HG02885 (cell line): ENCODE results near the gene TOGARAM1.
A peak's percentile ranks its signal among the peaks of the same experiment; 100 is the strongest.

ENCODE experiments used
- ATAC-seq: cut with Tn5 transposase; IDR thresholded peaks from one replicate; pipeline ENCODE4 v1.9.1; 2021; ENCODE audit warnings: mild to moderate bottlenecking; ENCODE audit not compliant: unreplicated experiment, poor library complexity

The TOGARAM1 gene

DNA sequence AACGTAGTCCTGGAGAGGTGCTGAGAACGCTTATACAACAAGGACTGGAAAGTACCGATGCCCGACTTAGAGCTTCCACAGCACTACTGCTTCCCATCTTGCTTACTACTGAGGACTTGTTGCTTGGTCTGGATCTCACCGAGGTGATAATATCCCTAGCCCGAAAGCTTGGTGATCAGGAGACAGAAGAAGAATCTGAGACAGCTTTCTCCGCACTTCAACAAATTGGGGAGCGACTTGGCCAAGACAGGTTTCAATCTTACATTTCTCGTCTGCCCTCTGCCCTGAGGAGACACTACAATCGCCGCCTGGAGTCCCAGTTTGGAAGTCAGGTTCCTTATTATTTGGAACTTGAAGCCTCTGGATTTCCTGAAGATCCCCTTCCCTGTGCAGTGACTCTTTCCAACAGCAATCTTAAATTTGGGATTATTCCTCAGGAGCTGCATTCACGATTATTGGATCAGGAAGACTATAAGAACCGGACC, 1.1 kb downstream of the TOGARAM1 start:
- no peak for ATAC-seq

- ATAC-seq, result no peak
Observed at GRCh38 chr14:44963775-44964380, 1.9 kb downstream of the TOGARAM1 start.

GRCh38 chr14:44966601-44967336, 4.8 kb downstream of the TOGARAM1 start:
- ATAC-seq, result no peak

GRCh38 chr14:44968714-44969113, 6.7 kb downstream of the TOGARAM1 start:
- ATAC-seq, result no peak

DNA sequence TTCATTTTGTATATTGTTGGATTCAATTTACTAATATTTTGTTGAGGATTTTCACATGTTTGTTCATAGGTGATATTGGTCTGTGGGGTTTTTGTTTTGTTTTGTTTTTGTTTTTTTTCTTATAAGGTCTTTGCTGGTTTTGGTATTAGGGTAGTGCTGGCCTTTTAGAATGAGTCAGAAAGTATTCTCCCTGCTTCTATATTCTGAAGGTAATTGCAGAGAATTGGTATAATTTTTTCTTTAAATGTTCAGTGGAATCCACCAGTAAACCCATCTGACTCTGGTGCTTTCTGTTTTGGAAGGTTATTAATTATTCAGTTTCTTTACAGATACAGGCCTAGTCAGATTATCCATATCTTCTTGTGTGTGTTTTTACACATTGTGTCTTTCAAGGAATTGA, 8.9 kb downstream of the TOGARAM1 start:
- no peak for ATAC-seq

DNA sequence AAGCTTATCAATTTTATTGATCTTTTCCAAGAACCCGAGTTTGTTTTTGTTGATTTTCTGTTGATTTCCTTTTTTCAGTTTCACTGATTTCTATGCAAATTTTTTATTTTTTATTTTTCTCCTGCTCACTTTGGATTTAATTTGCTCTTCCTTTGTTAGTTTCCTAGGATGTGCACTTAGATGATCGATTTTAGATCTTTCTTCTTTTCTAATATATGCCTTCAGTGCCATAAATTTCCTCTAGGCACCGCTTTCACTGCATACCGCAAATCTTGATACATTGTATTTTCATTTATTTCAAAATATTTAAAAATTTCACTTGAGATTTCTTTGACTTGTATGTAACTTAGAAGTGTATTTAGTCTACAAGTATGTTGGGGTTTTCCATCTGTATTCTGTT, 9.5 kb downstream of the TOGARAM1 start:
- ATAC-seq, result no peak

DNA sequence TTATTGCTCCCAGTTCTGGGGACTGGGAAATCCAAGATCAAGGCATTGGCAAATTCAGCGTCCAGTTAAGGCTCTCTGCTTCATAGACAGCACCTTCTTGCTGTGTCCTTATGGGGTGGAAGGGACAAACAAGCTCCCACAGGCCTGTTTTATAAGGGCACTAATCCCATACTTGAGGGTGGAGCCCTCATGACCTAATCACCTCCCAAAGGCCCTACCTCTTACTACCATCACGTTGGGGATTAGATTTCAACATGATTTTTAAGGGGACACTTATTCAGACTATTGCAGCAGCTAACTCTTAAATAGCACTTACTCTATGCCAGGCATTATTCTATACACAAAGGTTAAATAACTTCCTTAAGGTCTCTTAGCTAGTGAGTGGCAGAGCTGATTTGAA, 17.3 kb downstream of the TOGARAM1 start:
- no peak for ATAC-seq

- ATAC-seq, result no peak
Observed at GRCh38 chr14:44979740-44980356, 17.9 kb downstream of the TOGARAM1 start.

DNA sequence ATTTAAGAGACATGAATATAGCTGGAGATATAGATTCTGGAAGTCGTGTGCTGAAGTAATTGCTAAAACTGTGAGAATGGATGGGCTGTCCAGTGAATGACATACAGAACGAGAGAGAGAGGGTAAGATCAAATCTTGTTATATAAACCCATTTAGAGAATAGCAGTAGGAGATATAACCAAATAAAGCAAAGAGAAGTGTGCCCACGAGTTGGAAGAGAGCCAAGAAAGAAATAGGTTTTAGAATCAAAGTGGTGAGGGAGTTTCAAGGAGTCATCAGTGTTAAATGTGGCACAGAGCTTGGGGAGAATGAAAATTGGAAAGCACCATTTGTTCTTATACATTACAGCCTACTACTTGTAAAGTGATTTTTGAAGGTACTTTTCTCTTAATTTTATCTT, 19.2 kb downstream of the TOGARAM1 start:
- no peak for ATAC-seq

GRCh38 chr14:44982594-44982993, 20.6 kb downstream of the TOGARAM1 start:
- no peak for ATAC-seq

DNA sequence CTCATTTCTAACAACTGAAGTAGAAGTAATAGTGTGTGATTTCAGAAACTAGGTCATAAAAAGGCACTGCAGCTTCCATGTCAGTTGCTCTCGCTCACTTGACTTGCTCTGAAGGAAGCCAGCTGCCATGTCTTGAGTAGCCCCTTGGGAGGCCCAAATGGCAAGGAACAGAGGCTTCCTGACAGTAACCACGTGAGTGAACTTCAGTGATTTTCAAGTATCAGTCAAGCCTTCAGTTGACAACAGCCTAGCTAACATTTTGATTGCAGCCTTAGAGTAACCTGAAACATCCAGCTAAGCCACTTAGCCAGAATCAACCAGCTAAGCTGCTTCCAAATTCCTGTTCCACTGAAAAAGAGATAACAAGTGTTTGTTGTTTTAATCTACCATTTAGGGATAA, 26.7 kb downstream of the TOGARAM1 start:
- no peak for ATAC-seq

- peak; percentile 39 for ATAC-seq
Observed at GRCh38 chr14:44989497-44990440, 27.8 kb downstream of the TOGARAM1 start.

DNA sequence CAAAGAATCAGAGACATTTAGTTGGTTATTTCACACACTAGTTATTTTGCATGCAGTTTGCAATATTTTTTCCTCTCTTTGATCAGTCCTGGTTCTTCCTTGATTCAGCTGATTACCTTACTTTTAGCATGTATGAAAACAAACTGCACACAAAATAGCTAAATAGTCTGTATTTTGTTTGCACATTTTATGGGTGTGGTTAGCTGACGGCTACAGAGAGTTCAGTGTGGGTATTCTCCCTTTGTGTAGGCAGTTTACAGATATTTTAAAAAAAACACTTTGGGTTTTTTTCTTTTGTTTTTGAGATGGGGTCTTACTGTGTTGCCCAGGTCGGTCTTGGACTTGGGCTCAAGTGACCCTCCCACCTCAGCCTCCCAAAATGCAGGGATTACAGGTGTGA, 28.5 kb downstream of the TOGARAM1 start:
- ATAC-seq, result no peak

- ATAC-seq, result no peak
Observed at GRCh38 chr14:44995196-44995595, 33.2 kb downstream of the TOGARAM1 start.

DNA sequence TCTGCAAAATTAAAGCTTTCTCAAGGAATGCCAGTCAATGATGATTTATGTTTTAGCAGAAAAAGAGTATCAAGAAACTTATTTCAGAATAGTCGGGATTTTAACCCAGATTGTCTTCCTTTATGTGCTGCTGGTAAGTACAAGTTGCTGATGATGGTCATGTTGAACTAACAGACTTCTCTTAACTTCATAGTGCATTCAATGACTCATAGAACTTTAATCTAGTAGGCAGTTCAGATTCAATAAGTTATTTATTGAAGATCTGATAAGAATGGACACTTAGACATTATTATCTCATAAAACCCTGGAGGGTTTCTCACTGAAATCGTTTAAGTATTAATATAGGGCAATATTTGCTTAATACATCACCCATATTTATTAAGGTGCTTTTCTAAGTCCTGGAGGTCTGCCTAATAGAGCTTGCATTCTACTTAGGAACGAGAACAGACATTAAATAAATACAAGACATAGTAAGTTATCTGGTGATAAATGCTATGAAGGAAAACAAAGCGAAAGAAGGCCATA, 33.8 kb downstream of the TOGARAM1 start:
- ATAC-seq, result no peak

GRCh38 chr14:45003924-45004323, 41.9 kb downstream of the TOGARAM1 start:
- ATAC-seq, result no peak

DNA sequence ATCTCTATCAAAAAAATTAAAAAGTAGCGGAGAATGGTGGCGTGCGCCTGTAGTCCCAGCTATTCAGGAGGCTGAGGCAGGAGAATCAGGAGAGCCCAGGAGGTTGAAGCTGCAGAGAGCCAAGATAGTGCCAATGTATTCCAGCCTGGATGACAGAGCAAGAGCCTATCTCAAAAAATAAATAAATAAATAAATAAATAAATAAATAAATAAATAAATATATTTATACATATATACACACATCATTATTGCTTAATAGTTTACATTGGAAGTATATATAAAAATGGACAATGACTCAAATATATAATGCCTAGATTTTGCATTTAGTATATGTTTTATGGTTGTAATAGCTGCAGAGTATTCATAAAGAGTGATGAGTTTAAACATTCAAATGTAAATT, 53.1 kb downstream of the TOGARAM1 start:
- ATAC-seq, result no peak

DNA sequence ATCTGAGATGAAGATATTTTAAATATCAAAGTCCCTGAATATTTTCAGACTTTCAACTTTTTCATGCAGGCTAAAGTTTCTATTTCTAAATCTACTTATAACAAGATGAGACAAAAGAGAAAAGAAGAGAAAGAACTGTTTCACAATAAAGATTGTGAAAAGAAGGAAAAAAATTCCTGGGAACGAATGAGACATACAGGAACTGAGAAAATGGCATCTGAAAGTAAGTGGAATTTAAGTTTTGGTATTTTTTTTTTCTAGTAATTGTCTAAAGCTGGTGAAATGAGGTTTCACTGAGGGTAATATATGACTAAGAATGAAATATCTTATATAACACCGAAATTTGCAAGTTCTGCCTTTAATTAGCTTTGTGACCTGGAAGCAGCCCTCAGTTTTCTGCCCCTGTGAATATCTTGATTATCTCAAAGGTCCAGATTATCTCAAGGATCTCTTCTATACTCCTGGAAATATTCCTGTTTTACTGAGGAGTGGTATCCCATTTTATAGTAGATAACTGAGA, 66.2 kb downstream of the TOGARAM1 start:
- ATAC-seq, result peak; percentile 79

- ATAC-seq, result no peak
Observed at GRCh38 chr14:45034730-45035129, 72.7 kb downstream of the TOGARAM1 start.

DNA sequence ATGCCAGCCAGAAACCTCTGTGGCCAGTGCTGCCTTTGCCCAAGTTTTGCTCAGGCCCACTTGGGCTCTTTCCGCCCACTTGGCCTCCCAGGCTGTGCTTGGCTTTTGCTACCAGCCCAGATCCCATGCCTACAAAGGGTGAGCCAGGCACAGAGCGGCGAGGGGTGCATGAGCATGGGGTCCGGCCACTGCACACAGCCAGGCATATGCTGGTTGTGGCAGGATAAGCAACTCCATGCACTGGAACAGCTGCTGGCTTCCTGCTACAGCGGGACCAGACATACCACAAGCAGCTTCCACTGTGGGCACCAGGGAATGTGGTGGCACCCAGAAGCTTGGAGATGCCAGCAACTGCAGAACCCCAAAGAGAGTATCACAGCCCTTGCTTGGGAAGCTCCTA, 76.3 kb downstream of the TOGARAM1 start:
- ATAC-seq, result no peak
